NCI-H2107 treated with DMSO at 0.1 percent for 48 hours (cell line): ENCODE measurements around the gene HUNK.

Experiments used
- DNase-seq: peaks from one replicate; lab custom pipeline; 2025; ENCODE audit not compliant: unreplicated experiment; lab: John Stamatoyannopoulos, UW

The HUNK gene

GRCh38 chr21:31948676-31949075 lies 75.9 kb downstream of the HUNK start:
- DNase-seq, result no peak

GRCh38 chr21:31952828-31953227 lies 80.0 kb downstream of the HUNK start:
- DNase-seq, result no peak

GRCh38 chr21:31957631-31958030 lies 84.8 kb downstream of the HUNK start:
- DNase-seq, result no peak

GRCh38 chr21:31959881-31960280 lies 87.1 kb downstream of the HUNK start:
- no peak for DNase-seq

GRCh38 chr21:31961027-31961426 lies 88.2 kb downstream of the HUNK start:
- no peak for DNase-seq

- no peak for DNase-seq
Measured at GRCh38 chr21:31961704-31962103, 88.9 kb downstream of the HUNK start.

- no peak for DNase-seq
Measured at GRCh38 chr21:31964692-31965091, 91.9 kb downstream of the HUNK start.

GRCh38 chr21:31967334-31967733 lies 94.5 kb downstream of the HUNK start:
- DNase-seq, result no peak

- no peak for DNase-seq
Measured at GRCh38 chr21:31972622-31973021, 99.8 kb downstream of the HUNK start.

GRCh38 chr21:31973402-31973944 lies 100.7 kb downstream of the HUNK start:
- no peak for DNase-seq

GRCh38 chr21:31974454-31974985 lies 101.7 kb downstream of the HUNK start:
- DNase-seq, result no peak

GRCh38 chr21:31975491-31975890 lies 102.7 kb downstream of the HUNK start:
- DNase-seq, result no peak

GRCh38 chr21:31977816-31978215 lies 105.0 kb downstream of the HUNK start:
- DNase-seq, result no peak

- no peak for DNase-seq
Measured at GRCh38 chr21:31983120-31983519, 110.3 kb downstream of the HUNK start.

- no peak for DNase-seq
Measured at GRCh38 chr21:31983554-31983953, 110.7 kb downstream of the HUNK start.

- no peak for DNase-seq
Measured at GRCh38 chr21:31985398-31985797, 112.6 kb downstream of the HUNK start.

GRCh38 chr21:31986035-31986856 lies 113.4 kb downstream of the HUNK start:
- DNase-seq, result no peak

- DNase-seq, result no peak
Measured at GRCh38 chr21:31987696-31988095, 114.9 kb downstream of the HUNK start.

- no peak for DNase-seq
Measured at GRCh38 chr21:31988492-31989290, 115.9 kb downstream of the HUNK start.

- DNase-seq, result no peak
Measured at GRCh38 chr21:31991356-31992331, 118.8 kb downstream of the HUNK start.

GRCh38 chr21:31992391-31992790 lies 119.6 kb downstream of the HUNK start:
- no peak for DNase-seq
